Calu3 (cell line): ENCODE measurements around the gene IRAK1. TPM values are rescaled to one million over a fixed set of nuclear protein-coding genes. Genes with fewer than 3 reads are reported as not detected.

Experiments
- BruUV-seq: library from RNA; stranded (reverse); fragments of 400-500 nt; replicated peaks from 2 replicates; lab custom pipeline; 2021; lab: Mats Ljungman, UMichigan
- CTCF ChIA-PET: fragments of 300-600 bp; sonication (Branson Sonifier 250); formaldehyde crosslinking; loops from one replicate; lab custom pipeline; 2022; ENCODE audit warnings: antibody characterized with exemption; lab: Charles Lee
- DNase-seq: peaks from one replicate; pipeline ENCODE4 v3.0.0; 2022
- H3K27ac Mint-ChIP-seq: one replicate; pipeline ENCODE4 v1.8.0; 2022; ENCODE audit warnings: mixed read lengths; ENCODE audit not compliant: unreplicated experiment
- H3K27me3 Mint-ChIP-seq: one replicate; pipeline ENCODE4 v1.8.0; 2022; ENCODE audit warnings: mixed read lengths; ENCODE audit not compliant: unreplicated experiment
- H3K36me3 Mint-ChIP-seq: one replicate; pipeline ENCODE4 v1.8.0; 2022; ENCODE audit warnings: mild to moderate bottlenecking, moderate library complexity, mixed read lengths; ENCODE audit not compliant: insufficient read depth, unreplicated experiment
- H3K4me1 Mint-ChIP-seq: one replicate; pipeline ENCODE4 v1.8.0; 2022; ENCODE audit warnings: mild to moderate bottlenecking, low read depth, mixed read lengths; ENCODE audit not compliant: unreplicated experiment
- H3K4me3 Mint-ChIP-seq: one replicate; pipeline ENCODE4 v1.8.0; 2022; ENCODE audit warnings: mild to moderate bottlenecking, low read depth, moderate library complexity, mixed read lengths; ENCODE audit not compliant: unreplicated experiment
- H3K9me3 Mint-ChIP-seq: one replicate; pipeline ENCODE4 v1.8.0; 2022; ENCODE audit warnings: low read depth, mixed read lengths; ENCODE audit not compliant: unreplicated experiment
- CTCF ChIP-seq: fragments of 200-600 bp; IDR thresholded peaks from one replicate; pipeline ENCODE4 v1.8.0; 2022; ENCODE audit warnings: antibody characterized with exemption; ENCODE audit not compliant: unreplicated experiment
- intact Hi-C: fragments of 100-400 bp; cut with micrococcal nuclease; formaldehyde crosslinking; loops from one replicate; pipeline ENCODE4 v1.10.0; 2022; ENCODE audit not compliant: unreplicated experiment
- total RNA-seq: library from RNA; stranded (reverse); gene quantifications from 2 replicates; pipeline ENCODE4 v1.2.3, GENCODE V29; 2022

IRAK1 gene
- total RNA-seq, 1 experiment from 2014 or later, result 194 TPM

- intact Hi-C loops, result no loop called here
- peak within 1 kb of the TSS; percentile 98 for H3K27ac Mint-ChIP-seq
- H3K27me3 Mint-ChIP-seq, result no peaks in the 10 kb centered on the region
- peaks cover 21% of the 10 kb centered on the region for H3K4me1 Mint-ChIP-seq
- TF ChIP-seq CTCF, result no peak
- CTCF ChIA-PET, result interaction anchor here (1.0 kb wide), 1 partner anchor 46 kb away, joined by 4 read pairs; no protein-coding TSS in a partner anchor
- H3K9me3 Mint-ChIP-seq, result no peaks in the 10 kb centered on the region
- DNase-seq, result peak; percentile 90
- peak within 1 kb of the TSS; percentile 89 for H3K4me3 Mint-ChIP-seq
- no TSS peak for BruUV-seq
- H3K36me3 Mint-ChIP-seq, result peaks cover 58% of the 10 kb centered on the region
These were observed 47.2 kb downstream of the IRAK1 start, which contains the start of gene TMEM187 for GRCh38 chrX:153972368-153973126. Gene TMEM187, plus strand, starts transcription at chrX:153972754. Its CDS starts 9,309 bp downstream, at chrX:153982063.

GRCh38 chrX:153971450-153972367 lies 48.0 kb downstream of the IRAK1 start, which contains the start of gene HCFC1:
Gene HCFC1, minus strand, starts transcription at chrX:153971818. Its CDS starts 978 bp downstream, at chrX:153970840.
- H3K9me3 Mint-ChIP-seq, result no peaks in the 10 kb centered on the region
- DNase-seq, result peak; percentile 87
- H3K27ac Mint-ChIP-seq, result peak within 1 kb of the TSS; percentile 98
- peaks cover 64% of the 10 kb centered on the region for H3K36me3 Mint-ChIP-seq
- BruUV-seq, result TSS peak; percentile 75
- CTCF ChIA-PET, result no interaction called here
- intact Hi-C loops, result no loop called here
- H3K27me3 Mint-ChIP-seq, result no peaks in the 10 kb centered on the region
- peaks cover 27% of the 10 kb centered on the region for H3K4me1 Mint-ChIP-seq
- no peak for TF ChIP-seq CTCF
- peak within 1 kb of the TSS; percentile 89 for H3K4me3 Mint-ChIP-seq

DNA sequence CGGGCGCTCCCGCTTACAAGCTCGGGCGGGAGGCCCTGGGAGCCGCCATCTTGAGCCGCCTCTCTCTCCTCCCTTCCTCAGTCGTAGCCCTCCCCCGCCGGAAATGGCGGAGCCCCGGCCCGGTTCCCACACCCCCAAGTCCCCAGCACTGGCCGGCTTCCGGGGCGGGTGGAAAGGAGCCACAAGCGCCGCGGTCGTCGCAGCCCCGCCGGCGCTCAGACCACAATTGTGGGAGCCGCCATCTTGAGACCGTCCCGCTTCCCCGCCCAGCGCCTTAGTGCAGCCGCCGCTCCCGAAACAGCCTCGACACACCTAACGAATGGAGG lies 48.6 kb downstream of the IRAK1 start:
- Mint-ChIP-seq H3K36me3 (peaks cover 64% of the 10 kb centered on the region), H3K9me3 (no peaks in the 10 kb centered on the region), H3K4me1 (peaks cover 31% of the 10 kb centered on the region), H3K4me3 (peak overlapping the region; percentile 89), H3K27ac (peak overlapping the region; percentile 98), H3K27me3 (no peaks in the 10 kb centered on the region)
- no TSS peak for BruUV-seq
- peak; percentile 92 for DNase-seq
- intact Hi-C loops, result no loop called here
- no peak for TF ChIP-seq CTCF
- CTCF ChIA-PET, result no interaction called here

DNA sequence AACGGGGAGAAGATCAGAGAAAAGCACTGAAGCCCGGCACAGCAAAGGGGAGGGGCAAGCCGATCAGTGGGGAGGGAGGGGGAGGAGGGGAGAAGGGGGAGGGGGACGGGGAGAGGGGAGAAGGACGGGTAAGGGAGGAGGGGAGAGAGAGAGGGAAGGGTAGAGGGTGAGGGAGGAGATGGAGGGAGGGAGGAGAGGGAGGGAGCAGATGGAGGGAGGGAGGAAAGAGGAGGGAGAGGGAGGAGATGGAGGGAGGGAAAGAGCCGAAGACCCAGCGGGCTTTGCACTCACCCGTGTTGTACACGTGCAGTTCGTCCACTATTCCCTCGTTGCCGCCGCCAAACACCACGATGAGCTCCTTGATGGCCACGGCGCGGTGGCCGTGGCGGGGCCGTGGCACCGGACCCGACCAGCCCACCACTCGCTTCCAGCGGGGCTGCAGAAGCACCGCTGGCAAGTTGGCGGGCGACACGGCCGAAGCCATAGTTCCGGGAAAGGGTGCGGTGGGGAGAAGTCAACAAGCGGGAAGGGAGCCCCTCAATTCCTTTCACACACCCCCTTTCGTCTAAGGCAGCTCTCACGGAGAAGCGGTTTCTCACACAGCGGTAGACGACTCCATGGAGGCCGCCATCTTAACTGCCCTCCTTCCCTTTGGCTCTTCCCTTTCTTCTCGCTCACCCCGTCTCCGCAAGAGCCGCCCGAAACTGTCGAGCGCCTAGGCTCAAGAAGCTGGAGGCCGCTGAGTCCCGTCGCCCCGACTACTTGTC lies 49.2 kb downstream of the IRAK1 start:
- Mint-ChIP-seq H3K36me3 (peaks cover 64% of the 10 kb centered on the region), H3K4me1 (peaks cover 34% of the 10 kb centered on the region), H3K27ac (peak overlapping the region; percentile 98), H3K27me3 (no peaks in the 10 kb centered on the region), H3K9me3 (no peaks in the 10 kb centered on the region), H3K4me3 (peak overlapping the region; percentile 89)
- TF ChIP-seq CTCF, result no peak
- CTCF ChIA-PET, result interaction anchor here (0.5 to 1.0 kb wide), 2 partner anchors 42 to 82 kb away, joined by 6 read pairs; no protein-coding TSS in a partner anchor
- peak; percentile 13 for DNase-seq
- BruUV-seq, result TSS peak; percentile 58
- intact Hi-C loops, result no loop called here
